Memory B cell (primary cell): ENCODE measurements around the gene HEXIM1.
A peak's percentile ranks its signal among the peaks of the same experiment; 100 is the strongest.

Experiments used
- ATAC-seq: fragments of 150-1000 bp; cut with Tn5 transposase; 2 replicates; pipeline ENCODE4 v1.10.0; 2021; ENCODE audit warnings: low read depth, mild to moderate bottlenecking, moderate library complexity
- DNase-seq, 2 donors: peaks; one replicate each; pipeline ENCODE4 v3.0.0; 2022; ENCODE audit warnings: low spot score in 2 of 2
- H3K27ac Mint-ChIP-seq: one replicate; pipeline ENCODE4 v1.8.0; 2022; ENCODE audit warnings: mild to moderate bottlenecking, moderate library complexity, mixed read lengths
- H3K27me3 Mint-ChIP-seq: one replicate; pipeline ENCODE4 v1.8.0; 2022; ENCODE audit warnings: mixed read lengths
- H3K36me3 Mint-ChIP-seq: one replicate; pipeline ENCODE4 v1.8.0; 2022; ENCODE audit warnings: mild to moderate bottlenecking, mixed read lengths
- H3K4me1 Mint-ChIP-seq: one replicate; pipeline ENCODE4 v1.8.0; 2022; ENCODE audit warnings: mixed read lengths
- H3K4me3 Mint-ChIP-seq: one replicate; pipeline ENCODE4 v1.8.0; 2022; ENCODE audit warnings: mild to moderate bottlenecking, moderate library complexity, mixed read lengths
- H3K9me3 Mint-ChIP-seq: one replicate; pipeline ENCODE4 v1.8.0; 2022; ENCODE audit warnings: mixed read lengths

Gene HEXIM1

GRCh38 chr17:45143094-45143670, 5.1 kb upstream of the HEXIM1 start:
- no peak for ATAC-seq
- H3K4me3 Mint-ChIP-seq = peak overlapping the region; percentile 91
- no peaks in the 10 kb centered on the region for H3K27me3 Mint-ChIP-seq
- no peaks in the 10 kb centered on the region for H3K9me3 Mint-ChIP-seq
- peak overlapping the region; percentile 84 for H3K27ac Mint-ChIP-seq
- peaks cover 18% of the 10 kb centered on the region for H3K4me1 Mint-ChIP-seq
- DNase-seq = no peak
- no peaks in the 10 kb centered on the region for H3K36me3 Mint-ChIP-seq

- Mint-ChIP-seq H3K9me3 (no peaks in the 10 kb centered on the region), H3K4me3 (peak overlapping the region; percentile 91), H3K36me3 (no peaks in the 10 kb centered on the region), H3K27me3 (no peaks in the 10 kb centered on the region), H3K4me1 (peaks cover 21% of the 10 kb centered on the region), H3K27ac (peak overlapping the region; percentile 84)
- DNase-seq (peak; percentile 35 to 55), ATAC-seq (no peak)
Observed at GRCh38 chr17:45143767-45144198, 4.5 kb upstream of the HEXIM1 start.

DNA sequence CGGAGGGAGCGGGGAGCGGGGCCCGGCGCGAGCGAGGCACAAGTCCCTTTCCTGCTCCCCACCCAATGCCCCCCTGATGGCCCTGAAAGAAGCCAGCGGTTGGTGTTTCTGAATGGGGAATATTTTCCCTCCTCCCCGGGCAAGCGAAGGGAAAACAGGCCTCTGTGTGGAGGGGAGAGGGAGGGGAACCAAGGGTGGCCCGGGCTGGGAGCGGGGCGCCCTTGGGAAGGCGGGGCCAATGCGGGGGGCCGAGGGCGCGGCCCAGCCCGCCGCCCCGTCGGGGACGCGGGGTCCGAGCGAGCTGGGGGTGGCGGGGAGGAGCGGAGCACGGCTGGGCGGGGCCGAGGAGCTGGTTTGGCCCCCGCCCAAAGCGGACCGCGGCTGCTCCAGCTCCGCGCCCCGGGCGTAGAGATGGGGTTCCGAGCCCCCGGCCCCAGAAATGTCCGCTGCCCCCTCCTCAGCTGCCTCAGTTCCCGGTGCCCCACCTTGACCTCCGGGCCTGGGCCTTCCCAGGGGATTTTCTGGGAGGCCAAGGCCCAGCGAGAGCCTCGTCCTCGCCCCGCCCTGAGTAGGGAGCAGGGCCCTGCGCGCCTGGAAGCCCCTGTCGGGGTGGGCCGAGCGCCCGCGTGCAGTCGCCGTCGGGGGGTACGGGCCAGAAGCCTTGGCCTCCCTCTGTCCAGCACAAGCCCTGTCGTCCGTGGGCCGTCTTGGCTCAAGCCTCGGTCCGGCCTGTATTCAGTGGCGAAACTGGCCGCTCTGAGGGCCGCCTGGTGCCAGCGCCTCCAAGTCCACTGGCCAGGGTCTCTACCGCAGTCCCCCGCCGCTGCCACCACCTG, 3.9 kb upstream of the HEXIM1 start:
- Mint-ChIP-seq H3K27ac (peak overlapping the region; percentile 84), H3K9me3 (no peaks in the 10 kb centered on the region), H3K4me1 (peaks cover 23% of the 10 kb centered on the region), H3K36me3 (no peaks in the 10 kb centered on the region), H3K27me3 (no peaks in the 10 kb centered on the region), H3K4me3 (peak overlapping the region; percentile 91)
- ATAC-seq (no peak), DNase-seq (no peak)

DNA sequence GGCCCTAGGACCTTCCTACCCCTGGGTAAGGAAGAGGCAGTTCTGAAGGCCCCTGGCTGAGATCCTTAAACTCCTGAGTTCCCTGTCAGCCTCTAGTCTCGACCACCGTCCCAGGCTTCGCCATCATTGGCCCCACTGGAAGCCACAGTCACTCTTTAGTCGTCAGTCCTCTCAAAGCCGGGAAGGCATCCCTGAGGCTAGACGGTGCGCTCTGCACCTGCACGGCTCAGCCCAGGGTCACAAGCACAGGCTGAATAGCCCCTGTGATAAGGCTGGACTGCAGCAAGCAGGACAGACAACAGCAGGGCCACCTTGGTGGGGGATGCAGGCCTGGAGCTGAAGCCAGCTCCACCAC, 3.3 kb upstream of the HEXIM1 start:
- peak overlapping the region; percentile 74 for H3K4me3 Mint-ChIP-seq
- no peaks in the 10 kb centered on the region for H3K27me3 Mint-ChIP-seq
- H3K4me1 Mint-ChIP-seq = peaks cover 29% of the 10 kb centered on the region
- no peaks in the 10 kb centered on the region for H3K9me3 Mint-ChIP-seq
- no peak overlapping the region for H3K27ac Mint-ChIP-seq
- no peaks in the 10 kb centered on the region for H3K36me3 Mint-ChIP-seq
- no peak for DNase-seq
- no peak for ATAC-seq

GRCh38 chr17:45146166-45146565, 2.1 kb upstream of the HEXIM1 start:
- peak overlapping the region; percentile 99 for H3K27ac Mint-ChIP-seq
- peak overlapping the region; percentile 92 for H3K4me3 Mint-ChIP-seq
- ATAC-seq (no peak), DNase-seq (no peak)
- H3K36me3 Mint-ChIP-seq = no peaks in the 10 kb centered on the region
- no peaks in the 10 kb centered on the region for H3K27me3 Mint-ChIP-seq
- peaks cover 33% of the 10 kb centered on the region for H3K4me1 Mint-ChIP-seq
- no peaks in the 10 kb centered on the region for H3K9me3 Mint-ChIP-seq

- Mint-ChIP-seq H3K27me3 (no peaks in the 10 kb centered on the region), H3K9me3 (no peaks in the 10 kb centered on the region), H3K27ac (peak overlapping the region; percentile 99), H3K36me3 (no peaks in the 10 kb centered on the region), H3K4me3 (peak overlapping the region; percentile 92), H3K4me1 (peaks cover 37% of the 10 kb centered on the region)
- ATAC-seq (no peak), DNase-seq (no peak)
Observed at GRCh38 chr17:45146592-45146889, 1.7 kb upstream of the HEXIM1 start.

GRCh38 chr17:45146890-45147580, 1.2 kb upstream of the HEXIM1 start:
- DNase-seq (no peak), ATAC-seq (peak; percentile 9)
- peak overlapping the region; percentile 99 for H3K27ac Mint-ChIP-seq
- H3K4me3 Mint-ChIP-seq = peak overlapping the region; percentile 92
- H3K4me1 Mint-ChIP-seq = peaks cover 39% of the 10 kb centered on the region
- H3K9me3 Mint-ChIP-seq = no peaks in the 10 kb centered on the region
- H3K27me3 Mint-ChIP-seq = no peaks in the 10 kb centered on the region
- H3K36me3 Mint-ChIP-seq = no peaks in the 10 kb centered on the region

DNA sequence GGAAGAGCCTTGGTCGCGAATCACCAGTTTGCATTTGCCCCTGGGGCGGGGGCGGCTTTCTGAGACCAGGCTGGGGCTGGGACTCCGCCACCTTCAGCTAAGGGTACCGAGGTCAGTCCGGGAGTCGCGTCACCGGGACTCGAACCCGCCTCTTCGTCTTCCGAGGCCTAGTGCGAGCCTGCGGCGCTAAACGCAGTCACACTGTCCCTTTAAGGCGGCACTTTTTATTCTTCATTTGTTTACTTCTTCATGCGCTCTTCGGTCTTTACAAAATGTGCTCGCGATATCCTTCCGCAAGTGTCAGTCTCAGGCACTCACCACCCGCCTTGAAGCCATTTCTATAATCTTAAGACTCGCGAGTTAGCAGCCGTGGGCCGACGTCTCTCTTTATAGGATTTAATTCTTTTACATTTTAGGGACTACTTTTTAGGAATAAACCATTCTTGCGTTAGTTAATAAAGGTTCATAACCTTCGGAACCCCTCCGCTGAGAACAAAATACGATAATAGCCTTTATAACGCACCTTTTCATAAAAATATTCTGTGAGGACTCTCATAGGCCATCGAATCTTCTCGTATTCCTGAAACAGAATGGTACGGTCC, 593 bp upstream of the HEXIM1 start:
- H3K4me3 Mint-ChIP-seq = peak overlapping the region; percentile 92
- no peaks in the 10 kb centered on the region for H3K9me3 Mint-ChIP-seq
- peaks cover 39% of the 10 kb centered on the region for H3K4me1 Mint-ChIP-seq
- H3K36me3 Mint-ChIP-seq = no peaks in the 10 kb centered on the region
- peak overlapping the region; percentile 99 for H3K27ac Mint-ChIP-seq
- DNase-seq (peak; percentile 75 to 81), ATAC-seq (peak; percentile 41)
- H3K27me3 Mint-ChIP-seq = no peaks in the 10 kb centered on the region

DNA sequence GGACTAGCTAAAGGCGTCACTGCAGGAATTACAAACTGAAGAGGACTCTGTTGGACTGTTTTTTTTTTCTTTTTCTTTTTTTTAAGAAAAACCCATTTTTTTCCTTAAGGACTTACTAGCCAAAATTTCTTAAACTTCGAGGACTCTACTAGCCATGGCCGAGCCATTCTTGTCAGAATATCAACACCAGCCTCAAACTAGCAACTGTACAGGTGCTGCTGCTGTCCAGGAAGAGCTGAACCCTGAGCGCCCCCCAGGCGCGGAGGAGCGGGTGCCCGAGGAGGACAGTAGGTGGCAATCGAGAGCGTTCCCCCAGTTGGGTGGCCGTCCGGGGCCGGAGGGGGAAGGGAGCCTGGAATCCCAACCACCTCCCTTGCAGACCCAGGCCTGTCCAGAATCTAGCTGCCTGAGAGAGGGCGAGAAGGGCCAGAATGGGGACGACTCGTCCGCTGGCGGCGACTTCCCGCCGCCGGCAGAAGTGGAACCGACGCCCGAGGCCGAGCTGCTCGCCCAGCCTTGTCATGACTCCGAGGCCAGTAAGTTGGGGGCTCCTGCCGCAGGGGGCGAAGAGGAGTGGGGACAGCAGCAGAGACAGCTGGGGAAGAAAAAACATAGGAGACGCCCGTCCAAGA, 878 bp downstream of the HEXIM1 start:
- H3K36me3 Mint-ChIP-seq = no peaks in the 10 kb centered on the region
- H3K27me3 Mint-ChIP-seq = no peaks in the 10 kb centered on the region

DNA sequence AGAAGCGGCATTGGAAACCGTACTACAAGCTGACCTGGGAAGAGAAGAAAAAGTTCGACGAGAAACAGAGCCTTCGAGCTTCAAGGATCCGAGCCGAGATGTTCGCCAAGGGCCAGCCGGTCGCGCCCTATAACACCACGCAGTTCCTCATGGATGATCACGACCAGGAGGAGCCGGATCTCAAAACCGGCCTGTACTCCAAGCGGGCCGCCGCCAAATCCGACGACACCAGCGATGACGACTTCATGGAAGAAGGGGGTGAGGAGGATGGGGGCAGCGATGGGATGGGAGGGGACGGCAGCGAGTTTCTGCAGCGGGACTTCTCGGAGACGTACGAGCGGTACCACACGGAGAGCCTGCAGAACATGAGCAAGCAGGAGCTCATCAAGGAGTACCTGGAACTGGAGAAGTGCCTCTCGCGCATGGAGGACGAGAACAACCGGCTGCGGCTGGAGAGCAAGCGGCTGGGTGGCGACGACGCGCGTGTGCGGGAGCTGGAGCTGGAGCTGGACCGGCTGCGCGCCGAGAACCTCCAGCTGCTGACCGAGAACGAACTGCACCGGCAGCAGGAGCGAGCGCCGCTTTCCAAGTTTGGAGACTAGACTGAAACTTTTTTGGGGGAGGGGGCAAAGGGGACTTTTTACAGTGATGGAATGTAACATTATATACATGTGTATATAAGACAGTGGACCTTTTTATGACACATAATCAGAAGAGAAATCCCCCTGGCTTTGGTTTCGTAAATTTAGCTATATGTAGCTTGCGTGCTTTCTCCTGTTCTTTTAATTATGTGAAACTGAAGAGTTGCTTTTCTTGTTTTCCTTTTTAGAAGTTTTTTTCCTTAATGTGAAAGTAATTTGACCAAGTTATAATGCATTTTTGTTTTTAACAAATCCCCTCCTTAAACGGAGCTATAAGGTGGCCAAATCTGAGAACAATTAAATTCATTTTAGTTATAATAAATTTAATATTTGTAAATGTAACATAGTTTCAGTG, 1.7 kb downstream of the HEXIM1 start:
- no peak for ATAC-seq
- DNase-seq = no peak
- H3K36me3 Mint-ChIP-seq = no peaks in the 10 kb centered on the region
- peak overlapping the region; percentile 99 for H3K27ac Mint-ChIP-seq
- H3K4me1 Mint-ChIP-seq = peaks cover 32% of the 10 kb centered on the region
- no peaks in the 10 kb centered on the region for H3K27me3 Mint-ChIP-seq
- H3K9me3 Mint-ChIP-seq = no peaks in the 10 kb centered on the region
- peak overlapping the region; percentile 92 for H3K4me3 Mint-ChIP-seq

More for the DNA sequence above, 878 bp downstream of the HEXIM1 start:
- Mint-ChIP-seq H3K9me3 (no peaks in the 10 kb centered on the region), H3K4me3 (peak overlapping the region; percentile 92), H3K27ac (peak overlapping the region; percentile 99), H3K4me1 (peaks cover 33% of the 10 kb centered on the region)
- DNase-seq = peak; percentile 61 to 72
- ATAC-seq = peak; percentile 21

- no peaks in the 10 kb centered on the region for H3K27me3 Mint-ChIP-seq
- peaks cover 30% of the 10 kb centered on the region for H3K4me1 Mint-ChIP-seq
- no peaks in the 10 kb centered on the region for H3K9me3 Mint-ChIP-seq
- ATAC-seq = peak; percentile 7
- DNase-seq = no peak
- H3K27ac Mint-ChIP-seq = peak overlapping the region; percentile 90
- no peaks in the 10 kb centered on the region for H3K36me3 Mint-ChIP-seq
- H3K4me3 Mint-ChIP-seq = peak overlapping the region; percentile 66
Observed at GRCh38 chr17:45150911-45151809, 2.9 kb downstream of the HEXIM1 start.

DNA sequence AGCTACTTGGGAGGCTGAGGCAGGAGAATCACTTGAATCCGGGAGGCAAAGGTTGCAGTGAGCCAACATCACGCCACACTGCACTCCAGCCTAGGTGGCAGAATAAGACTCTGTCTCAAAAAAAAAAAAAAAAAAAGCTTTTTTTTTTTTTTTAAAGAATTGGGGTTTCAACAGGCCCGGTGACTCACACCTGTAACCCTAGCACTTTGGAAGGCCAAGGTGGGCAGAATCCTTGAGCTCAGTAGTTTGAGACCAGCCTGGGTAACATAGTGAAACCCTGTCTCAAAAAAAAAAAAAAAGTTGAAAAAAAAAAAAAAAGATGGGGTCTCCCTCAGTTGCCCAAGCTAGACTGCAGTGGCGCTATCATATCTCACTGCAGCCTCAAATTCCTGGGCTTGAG, 6.8 kb downstream of the HEXIM1 start:
- Mint-ChIP-seq H3K9me3 (no peaks in the 10 kb centered on the region), H3K27me3 (no peaks in the 10 kb centered on the region), H3K4me1 (peaks cover 20% of the 10 kb centered on the region), H3K27ac (no peak overlapping the region), H3K4me3 (no peak overlapping the region), H3K36me3 (peaks cover 5% of the 10 kb centered on the region)
- no peak for DNase-seq
- no peak for ATAC-seq
